NCI-H2171 (cell line): ENCODE measurements around the gene STX8.

ENCODE experiments used
- DNase-seq: peaks from one replicate; lab custom pipeline; 2025; lab: John Stamatoyannopoulos, UW

STX8 gene

DNA sequence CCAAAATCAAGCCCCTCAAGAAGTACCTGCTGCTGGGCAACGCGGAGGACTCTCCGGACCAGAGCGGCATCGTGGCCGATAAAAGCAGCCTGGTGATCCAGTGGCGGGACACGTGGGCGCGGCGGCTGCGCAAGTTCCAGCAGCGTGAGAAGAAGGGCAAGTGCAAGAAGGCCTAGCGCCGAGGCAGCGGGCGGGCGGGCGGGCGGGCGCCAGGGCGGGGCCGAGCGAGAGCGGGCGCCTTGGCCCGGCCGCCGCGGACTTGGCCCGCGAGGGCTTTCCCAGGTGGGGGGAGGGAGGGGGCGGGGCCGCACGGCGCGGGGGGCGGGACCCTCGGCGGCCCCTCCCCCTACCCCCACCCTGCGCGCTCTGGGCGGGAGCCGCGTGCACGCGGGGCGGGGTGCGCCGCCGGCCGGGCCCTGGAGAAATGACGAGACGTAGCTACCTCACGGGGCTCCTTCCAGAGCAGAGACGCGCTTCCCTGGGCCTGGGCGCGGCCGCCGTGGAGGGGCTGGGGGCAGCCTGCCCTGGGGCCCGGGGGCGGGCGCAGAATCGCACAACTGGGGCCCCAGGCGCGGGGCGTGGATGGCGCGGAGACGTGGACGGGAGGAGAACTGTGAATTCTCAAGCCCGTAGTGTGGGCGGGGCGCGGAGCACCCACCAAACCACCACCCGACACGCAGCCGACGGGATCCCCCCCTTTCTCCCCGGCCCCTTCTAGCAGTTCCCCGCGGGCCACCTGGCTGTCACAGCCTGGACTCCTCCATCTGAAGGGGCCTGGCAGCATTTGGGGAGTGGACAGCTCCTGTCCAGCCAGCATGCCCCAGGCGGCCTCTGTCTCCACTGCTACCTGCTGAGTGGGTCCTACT lies 335.6 kb downstream of the STX8 start:
- no peak for DNase-seq

- DNase-seq: no peak
Measured at GRCh38 chr17:9239246-9239792, 336.3 kb downstream of the STX8 start.

DNA sequence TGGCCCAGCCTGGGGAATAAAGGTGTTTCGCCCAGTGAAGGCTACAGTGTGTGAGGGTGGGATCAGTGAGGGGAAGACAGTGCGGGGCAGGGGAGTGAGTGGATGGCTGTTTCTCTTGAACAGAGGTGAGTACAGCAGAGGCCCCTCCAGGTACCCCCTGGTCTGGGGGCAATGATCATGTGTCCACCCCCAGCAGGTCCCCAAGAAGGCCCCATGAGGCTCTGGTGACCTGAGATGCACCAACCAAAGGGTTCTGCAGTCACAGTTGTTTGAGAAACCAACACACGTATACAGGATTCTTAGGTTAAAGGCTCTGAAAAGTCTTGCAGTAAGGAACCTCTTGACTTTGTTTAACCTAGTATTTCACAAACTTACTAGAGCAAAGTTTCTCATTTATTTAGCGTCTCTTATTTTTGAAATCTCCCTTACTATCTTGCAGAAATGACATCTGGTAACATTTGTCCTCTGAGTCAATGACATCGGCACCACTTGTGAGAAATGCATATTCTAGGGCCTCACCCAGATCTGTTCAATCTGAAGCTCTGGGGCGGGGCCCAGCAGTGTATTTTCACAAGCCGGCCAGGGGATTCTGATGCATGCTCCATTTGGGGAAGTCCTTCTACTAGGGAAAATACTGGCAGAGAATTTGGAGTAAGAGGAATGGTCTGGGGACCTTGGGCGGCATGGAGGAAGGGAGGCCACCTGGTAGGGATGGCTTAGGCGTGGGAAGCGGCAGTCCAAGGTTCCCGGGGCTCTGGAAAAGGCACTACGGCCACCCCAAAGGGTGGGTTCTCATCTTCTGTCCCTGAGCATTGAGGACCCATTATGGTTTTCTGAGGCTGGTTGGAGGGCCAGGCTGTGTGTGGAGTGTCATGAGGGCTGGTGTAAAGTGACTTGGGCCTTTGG lies 337.0 kb downstream of the STX8 start:
- DNase-seq: no peak

GRCh38 chr17:9237661-9238301 lies 337.8 kb downstream of the STX8 start:
- DNase-seq: no peak

- DNase-seq: no peak
Measured at GRCh38 chr17:9237053-9237410, 338.6 kb downstream of the STX8 start.

DNA sequence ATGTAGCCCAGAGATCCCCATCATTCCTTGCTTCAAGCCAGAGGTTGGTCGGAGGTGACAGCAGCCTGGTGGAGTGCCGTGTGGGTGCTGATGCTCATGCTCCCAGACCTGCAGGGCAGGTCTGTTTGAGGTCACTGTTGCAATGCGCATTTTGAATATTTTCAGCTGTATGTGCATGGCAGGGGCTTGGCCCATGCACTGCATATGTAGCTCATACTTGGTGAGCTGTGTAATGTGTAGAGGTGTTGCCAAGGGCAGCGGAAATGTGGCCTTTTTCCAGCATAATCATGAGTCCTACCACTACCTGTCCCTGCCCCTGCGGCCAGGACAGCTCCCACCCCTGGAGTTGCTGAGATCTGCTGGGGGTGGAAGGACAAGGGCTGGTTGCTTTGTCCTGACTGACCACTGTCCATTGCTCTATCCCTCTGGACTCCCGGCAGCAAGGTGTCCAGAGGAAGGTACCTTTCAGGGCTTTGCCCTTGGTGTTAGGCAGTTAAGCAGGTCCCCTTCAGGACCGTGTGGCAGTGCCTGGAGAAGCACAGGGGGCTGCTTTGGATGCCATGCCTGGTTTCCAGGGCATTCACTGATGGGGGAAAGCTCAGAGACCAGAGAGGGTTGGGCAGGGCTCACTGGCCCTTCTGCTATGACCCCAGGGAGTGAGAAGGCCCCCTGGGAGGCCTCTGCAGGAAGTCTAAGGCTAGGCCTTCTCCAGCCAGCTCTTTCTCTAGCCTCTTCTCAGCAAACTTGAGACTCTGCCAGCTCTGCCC lies 339.2 kb downstream of the STX8 start:
- DNase-seq: no peak

DNA sequence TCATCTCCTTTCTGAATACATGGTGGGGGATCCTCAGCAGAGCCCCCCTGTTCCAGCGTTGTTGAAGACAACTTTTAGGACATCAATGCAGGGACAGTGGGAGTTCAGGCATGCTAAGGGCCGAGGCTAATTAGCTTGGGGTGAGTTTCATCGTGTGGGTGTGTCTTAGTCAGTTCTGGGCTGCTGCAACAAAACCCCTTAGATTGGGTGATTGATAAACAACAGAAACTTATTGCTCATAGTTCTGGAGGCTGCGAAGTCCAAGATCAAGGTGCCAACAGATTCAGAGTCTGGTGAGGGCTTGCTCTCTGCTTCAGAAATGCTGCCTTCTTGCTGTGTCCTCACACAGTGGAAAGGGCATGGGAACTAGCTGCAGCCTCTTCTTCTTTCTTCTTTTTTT lies 340.3 kb downstream of the STX8 start:
- DNase-seq: no peak

DNA sequence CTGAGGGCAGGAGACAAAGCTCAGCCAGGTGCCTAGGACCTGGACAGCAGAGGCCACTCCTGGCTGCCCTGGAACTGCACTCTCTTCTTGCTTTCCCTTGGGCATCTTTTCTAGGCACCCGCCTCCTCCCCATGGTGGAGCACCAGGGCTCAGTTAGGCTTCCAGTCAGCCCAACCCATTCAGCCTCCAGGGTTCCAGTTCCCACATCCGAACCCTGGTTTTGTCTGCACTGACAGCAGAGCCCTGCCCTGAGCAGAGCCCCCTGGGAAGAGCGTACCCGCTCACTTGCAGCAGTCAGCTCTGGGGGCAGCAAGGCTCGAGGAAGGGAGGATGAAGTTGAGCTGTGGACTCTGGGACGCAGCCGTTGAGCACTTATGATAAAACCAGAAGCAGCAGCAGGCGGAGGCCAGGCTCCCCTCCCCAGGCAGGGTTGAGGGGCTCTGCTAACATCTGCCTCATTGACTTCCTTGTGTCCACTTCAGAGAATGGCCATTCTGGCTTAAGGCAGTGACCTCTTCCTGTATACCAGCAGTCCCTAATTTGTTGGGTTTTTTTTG lies 341.2 kb downstream of the STX8 start:
- DNase-seq: no peak

DNA sequence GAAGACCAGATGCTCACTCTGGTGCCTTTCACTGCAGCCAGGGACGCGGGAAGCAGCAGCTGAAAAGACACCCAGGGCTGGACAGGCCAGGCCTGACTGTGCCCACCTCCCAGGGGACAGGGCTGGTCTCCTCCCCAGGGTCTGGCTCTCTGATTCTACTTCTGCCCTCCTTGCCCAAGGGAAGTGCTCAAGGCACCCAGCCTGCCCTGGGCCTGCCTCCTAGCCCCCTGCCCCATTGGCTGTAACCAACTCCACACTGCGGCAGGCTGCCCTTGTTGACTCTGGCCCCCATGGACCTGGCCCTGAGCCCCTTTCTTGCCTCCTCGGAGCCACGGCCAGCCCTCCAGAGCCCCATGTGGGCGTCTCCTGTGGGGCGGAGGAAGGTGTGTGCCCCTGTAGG lies 341.9 kb downstream of the STX8 start:
- DNase-seq: no peak

DNA sequence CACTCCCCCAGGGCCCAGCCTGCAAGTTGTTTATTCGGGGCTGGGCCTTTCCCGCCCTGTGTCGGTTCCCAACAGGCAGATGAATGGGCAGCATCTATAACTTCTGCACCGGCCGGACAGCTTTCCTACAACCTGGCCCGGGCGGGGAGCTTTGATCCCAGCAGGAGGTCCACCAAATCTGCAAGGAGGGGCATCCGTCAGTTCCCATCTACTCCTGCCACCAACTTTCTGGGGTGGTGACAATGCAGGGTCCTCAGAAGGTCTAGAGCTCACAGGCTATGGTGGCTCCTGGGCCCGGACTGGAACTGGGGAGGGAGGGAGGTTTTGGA lies 342.4 kb downstream of the STX8 start:
- no peak for DNase-seq

- no peak for DNase-seq
Measured at GRCh38 chr17:9232591-9233270, 342.9 kb downstream of the STX8 start.

GRCh38 chr17:9232155-9232475 lies 343.5 kb downstream of the STX8 start:
- no peak for DNase-seq

- no peak for DNase-seq
Measured at GRCh38 chr17:9231449-9232154, 344.0 kb downstream of the STX8 start.

- no peak for DNase-seq
Measured at GRCh38 chr17:9230861-9231260, 344.8 kb downstream of the STX8 start.

DNA sequence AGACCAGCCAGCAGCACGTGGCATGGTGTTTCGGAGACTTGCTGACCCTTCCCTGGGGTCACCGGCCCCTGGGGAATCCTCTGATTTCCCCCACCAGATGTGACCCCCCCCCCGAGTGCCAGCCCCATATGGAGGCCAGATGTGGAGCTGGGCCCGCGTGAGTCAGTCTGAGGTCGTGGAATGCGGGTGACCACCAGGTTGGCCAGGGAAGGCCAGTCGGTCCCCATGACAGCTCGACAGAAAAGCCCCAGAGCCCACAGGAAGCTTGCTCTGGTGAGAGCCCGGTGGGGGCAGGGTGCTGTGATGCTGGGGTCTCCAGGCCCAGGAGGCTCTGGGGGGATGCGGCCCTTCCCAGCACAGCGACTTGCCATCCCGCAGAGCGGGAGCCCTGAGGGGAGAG lies 345.3 kb downstream of the STX8 start:
- no peak for DNase-seq

- no peak for DNase-seq
Measured at GRCh38 chr17:9229826-9230201, 345.8 kb downstream of the STX8 start.

DNA sequence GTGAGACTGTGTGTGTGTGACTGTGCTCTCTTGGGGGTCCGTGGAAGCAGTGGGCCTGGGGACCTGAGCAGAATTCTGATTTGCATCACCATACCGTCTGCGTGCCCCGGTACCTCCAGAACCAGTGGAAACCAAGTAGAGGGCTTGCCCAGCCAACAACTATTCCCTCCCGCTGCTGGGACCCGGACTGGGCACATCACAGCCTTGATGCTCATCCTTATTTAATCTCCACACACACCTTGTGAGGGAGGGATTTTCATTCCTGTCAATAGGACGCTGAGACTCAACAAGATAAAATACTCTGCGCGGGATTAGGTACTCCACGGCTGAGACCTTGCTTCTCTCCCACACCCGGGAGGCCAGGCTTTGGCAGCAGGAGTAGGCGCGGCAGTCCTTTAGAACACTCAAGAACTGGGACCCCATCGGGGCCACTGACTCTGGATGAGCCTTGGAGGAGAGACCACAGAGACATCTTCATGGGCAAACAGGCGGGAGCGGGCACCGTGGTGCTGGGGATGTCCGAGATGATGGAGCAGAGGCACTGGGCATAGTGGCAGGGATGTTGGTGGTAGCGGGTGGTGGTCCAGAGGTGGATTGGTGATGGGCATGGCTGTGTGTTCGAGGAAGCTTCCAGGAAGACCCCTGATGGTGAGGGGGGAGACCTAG lies 346.3 kb downstream of the STX8 start:
- no peak for DNase-seq

DNA sequence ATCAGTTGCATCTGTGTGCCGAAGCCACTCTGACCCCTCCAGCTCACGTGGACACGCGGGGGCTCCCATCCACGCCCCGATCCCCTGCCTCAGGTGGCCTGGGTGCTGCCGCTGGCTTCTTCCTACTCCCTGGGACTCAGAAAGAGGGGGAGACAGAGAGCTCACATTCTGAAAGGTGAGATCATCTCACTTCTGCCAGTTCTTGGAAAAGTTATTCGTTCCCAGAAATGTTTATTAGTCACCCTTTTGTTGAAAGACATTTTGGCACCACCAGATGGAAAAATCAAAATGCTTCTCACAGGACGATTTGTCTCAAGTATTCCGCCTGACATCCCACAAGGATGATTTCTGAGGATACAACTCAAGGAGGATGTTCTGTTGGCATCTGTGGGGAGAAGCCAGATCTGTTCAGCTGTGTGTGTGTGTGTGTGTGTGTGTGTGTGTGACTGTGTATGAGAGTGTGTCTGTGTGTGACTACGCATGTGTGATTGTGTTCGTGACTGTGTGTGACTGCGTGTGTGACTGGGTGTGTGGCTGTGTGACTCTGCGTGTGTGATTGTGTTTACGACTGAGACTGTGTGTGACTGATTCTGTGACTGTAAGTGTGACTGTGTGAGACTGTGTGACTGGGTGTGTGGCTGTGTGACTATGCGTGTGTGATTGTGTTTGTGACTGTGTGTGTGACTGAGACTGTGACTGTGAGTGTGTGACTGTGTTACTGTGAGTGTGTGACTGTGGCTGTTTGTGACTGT lies 347.0 kb downstream of the STX8 start:
- no peak for DNase-seq

- no peak for DNase-seq
Measured at GRCh38 chr17:9227819-9228407, 347.7 kb downstream of the STX8 start.
